ENCODE data around the gene EPHB6.

Gene EPHB6

DNA sequence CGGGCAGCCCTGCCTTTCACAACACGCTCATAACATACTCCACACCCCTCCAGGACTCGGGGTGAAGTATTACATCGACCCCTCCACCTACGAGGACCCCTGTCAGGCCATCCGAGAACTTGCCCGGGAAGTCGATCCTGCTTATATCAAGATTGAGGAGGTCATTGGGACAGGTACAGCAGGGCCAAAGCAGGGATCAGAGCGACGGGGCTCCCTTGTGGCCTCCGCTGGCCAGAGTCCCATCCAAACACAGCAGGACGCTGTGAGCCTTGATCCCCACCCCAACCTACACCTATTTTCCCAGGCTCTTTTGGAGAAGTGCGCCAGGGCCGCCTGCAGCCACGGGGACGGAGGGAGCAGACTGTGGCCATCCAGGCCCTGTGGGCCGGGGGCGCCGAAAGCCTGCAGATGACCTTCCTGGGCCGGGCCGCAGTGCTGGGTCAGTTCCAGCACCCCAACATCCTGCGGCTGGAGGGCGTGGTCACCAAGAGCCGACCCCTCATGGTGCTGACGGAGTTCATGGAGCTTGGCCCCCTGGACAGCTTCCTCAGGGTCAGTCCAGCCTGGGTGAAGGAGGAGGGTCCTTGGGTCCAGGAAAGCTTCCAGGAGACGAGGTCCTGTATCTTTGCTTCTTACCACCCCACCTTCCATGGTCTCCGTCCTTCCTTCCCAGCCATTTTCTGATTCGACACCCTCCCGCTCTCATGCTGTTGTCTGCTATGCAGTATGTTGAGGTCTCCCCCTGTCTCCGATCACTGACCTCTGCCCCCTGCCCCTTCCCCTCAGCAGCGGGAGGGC lies 13.5 kb downstream of the EPHB6 start:
- no peak for DNase-seq
- no peak overlapping the region for H3K4me3 ChIP-seq (ENCODE audit: low read depth, low read length)
- H3K9me3 ChIP-seq: no peaks in the 10 kb centered on the region
- no peaks in the 10 kb centered on the region for H3K27me3 ChIP-seq
- no peaks in the 10 kb centered on the region for H3K4me1 ChIP-seq
- no peaks in the 10 kb centered on the region for H3K36me3 ChIP-seq
- TF ChIP-seq, protein P1, sequence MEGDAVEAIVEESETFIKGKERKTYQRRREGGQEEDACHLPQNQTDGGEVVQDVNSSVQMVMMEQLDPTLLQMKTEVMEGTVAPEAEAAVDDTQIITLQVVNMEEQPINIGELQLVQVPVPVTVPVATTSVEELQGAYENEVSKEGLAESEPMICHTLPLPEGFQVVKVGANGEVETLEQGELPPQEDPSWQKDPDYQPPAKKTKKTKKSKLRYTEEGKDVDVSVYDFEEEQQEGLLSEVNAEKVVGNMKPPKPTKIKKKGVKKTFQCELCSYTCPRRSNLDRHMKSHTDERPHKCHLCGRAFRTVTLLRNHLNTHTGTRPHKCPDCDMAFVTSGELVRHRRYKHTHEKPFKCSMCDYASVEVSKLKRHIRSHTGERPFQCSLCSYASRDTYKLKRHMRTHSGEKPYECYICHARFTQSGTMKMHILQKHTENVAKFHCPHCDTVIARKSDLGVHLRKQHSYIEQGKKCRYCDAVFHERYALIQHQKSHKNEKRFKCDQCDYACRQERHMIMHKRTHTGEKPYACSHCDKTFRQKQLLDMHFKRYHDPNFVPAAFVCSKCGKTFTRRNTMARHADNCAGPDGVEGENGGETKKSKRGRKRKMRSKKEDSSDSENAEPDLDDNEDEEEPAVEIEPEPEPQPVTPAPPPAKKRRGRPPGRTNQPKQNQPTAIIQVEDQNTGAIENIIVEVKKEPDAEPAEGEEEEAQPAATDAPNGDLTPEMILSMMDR (IDR thresholded peaks at IDR 0.05; ENCODE audit: low read depth, low read length): no peak

DNA sequence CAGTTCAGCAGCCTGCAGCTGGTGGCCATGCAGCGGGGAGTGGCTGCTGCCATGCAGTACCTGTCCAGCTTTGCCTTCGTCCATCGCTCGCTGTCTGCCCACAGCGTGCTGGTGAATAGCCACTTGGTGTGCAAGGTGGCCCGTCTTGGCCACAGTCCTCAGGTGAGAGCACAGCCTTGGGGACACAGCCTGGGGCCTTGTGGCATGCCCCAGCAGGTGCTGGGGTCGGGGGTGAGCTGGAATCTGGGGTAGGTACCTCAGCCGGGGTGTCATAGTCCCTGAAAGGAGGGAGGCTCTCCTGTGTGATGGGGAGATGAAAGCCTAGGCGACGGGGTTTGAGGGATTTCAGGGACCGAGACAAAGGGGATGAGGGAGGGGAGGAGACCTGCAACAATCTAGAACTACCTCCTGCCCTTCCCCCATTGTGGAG lies 14.1 kb downstream of the EPHB6 start:
- Histone ChIP-seq H3K36me3 (no peaks in the 10 kb centered on the region), H3K9me3 (no peaks in the 10 kb centered on the region), H3K4me3 (ENCODE audit: low read depth, low read length) (no peak overlapping the region), H3K27me3 (no peaks in the 10 kb centered on the region), H3K4me1 (no peaks in the 10 kb centered on the region)
- DNase-seq: no peak
- TF ChIP-seq, protein P1 (IDR thresholded peaks at IDR 0.05; ENCODE audit: low read depth, low read length): no peak

- H3K27me3 ChIP-seq: no peaks in the 10 kb centered on the region
- H3K9me3 ChIP-seq: no peaks in the 10 kb centered on the region
- DNase-seq: no peak
- no peak overlapping the region for H3K4me3 ChIP-seq (ENCODE audit: low read depth, low read length)
- no peaks in the 10 kb centered on the region for H3K4me1 ChIP-seq
- TF ChIP-seq, protein P1 (IDR thresholded peaks at IDR 0.05; ENCODE audit: low read depth, low read length): no peak
- no peaks in the 10 kb centered on the region for H3K36me3 ChIP-seq
Observed at GRCh38 chr7:142869434-142869833, 14.6 kb downstream of the EPHB6 start.

GRCh38 chr7:142870147-142870559 lies 15.3 kb downstream of the EPHB6 start:
- no peaks in the 10 kb centered on the region for H3K36me3 ChIP-seq
- H3K27me3 ChIP-seq: no peaks in the 10 kb centered on the region
- H3K4me3 ChIP-seq (ENCODE audit: low read depth, low read length): no peak overlapping the region
- no peaks in the 10 kb centered on the region for H3K4me1 ChIP-seq
- DNase-seq: no peak
- H3K9me3 ChIP-seq: no peaks in the 10 kb centered on the region
- TF ChIP-seq, protein P1 (IDR thresholded peaks at IDR 0.05; ENCODE audit: low read depth, low read length): no peak

DNA sequence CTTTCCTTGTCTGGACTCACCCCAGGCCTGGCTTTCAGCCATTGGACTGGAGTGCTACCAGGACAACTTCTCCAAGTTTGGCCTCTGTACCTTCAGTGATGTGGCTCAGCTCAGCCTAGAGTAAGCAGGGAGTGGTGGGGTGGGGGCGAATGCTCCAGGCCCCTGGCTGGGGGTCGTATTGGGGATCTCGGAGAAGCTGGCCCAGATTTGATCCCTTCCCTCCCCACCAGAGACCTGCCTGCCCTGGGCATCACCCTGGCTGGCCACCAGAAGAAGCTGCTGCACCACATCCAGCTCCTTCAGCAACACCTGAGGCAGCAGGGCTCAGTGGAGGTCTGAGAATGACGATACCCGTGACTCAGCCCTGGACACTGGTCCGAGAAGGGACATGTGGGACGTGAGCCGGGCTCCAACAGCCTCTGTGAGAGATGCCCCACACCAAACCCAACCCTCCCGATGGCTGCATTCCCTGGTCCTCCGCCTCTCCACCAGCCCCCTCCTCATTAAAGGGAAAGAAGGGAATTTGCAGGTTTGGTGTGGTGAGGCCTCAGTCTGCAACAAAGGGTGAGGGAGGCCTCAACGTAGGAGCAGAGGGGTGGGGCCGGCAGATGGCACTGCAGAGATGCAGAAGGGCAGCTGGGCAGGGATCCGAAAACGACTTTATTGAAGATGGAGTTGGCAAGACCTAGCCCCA lies 15.8 kb downstream of the EPHB6 start:
- H3K4me1 ChIP-seq: no peaks in the 10 kb centered on the region
- DNase-seq: no peak
- H3K9me3 ChIP-seq: no peaks in the 10 kb centered on the region
- no peaks in the 10 kb centered on the region for H3K36me3 ChIP-seq
- no peak overlapping the region for H3K4me3 ChIP-seq (ENCODE audit: low read depth, low read length)
- TF ChIP-seq, protein P1 (IDR thresholded peaks at IDR 0.05; ENCODE audit: low read depth, low read length): no peak
- H3K27me3 ChIP-seq: no peaks in the 10 kb centered on the region

Data from BE2C (cell line).